Left hindlimb (tissue), 1 donor: ENCODE data around the gene GRIN2A.

Experiments
- DNase-seq: peaks from one replicate; pipeline ENCODE4 v3.0.0-alpha.2; 2018

Gene GRIN2A

GRCh38 chr16:10085078-10085798 lies 97.0 kb downstream of the GRIN2A start:
- DNase-seq, result no peak

GRCh38 chr16:10083301-10083700 lies 98.9 kb downstream of the GRIN2A start:
- DNase-seq, result no peak

GRCh38 chr16:10081201-10081940 lies 100.9 kb downstream of the GRIN2A start:
- no peak for DNase-seq

GRCh38 chr16:10080051-10080772 lies 102.0 kb downstream of the GRIN2A start:
- no peak for DNase-seq

- DNase-seq, result no peak
Measured at GRCh38 chr16:10078541-10078949, 103.7 kb downstream of the GRIN2A start.

GRCh38 chr16:10077861-10078260 lies 104.4 kb downstream of the GRIN2A start:
- no peak for DNase-seq

- DNase-seq, result no peak
Measured at GRCh38 chr16:10076037-10076436, 106.2 kb downstream of the GRIN2A start.

GRCh38 chr16:10070591-10070990 lies 111.6 kb downstream of the GRIN2A start:
- DNase-seq, result no peak

- no peak for DNase-seq
Measured at GRCh38 chr16:10069374-10069773, 112.9 kb downstream of the GRIN2A start.

GRCh38 chr16:10067835-10068234 lies 114.4 kb downstream of the GRIN2A start:
- DNase-seq, result no peak

GRCh38 chr16:10067406-10067805 lies 114.8 kb downstream of the GRIN2A start:
- no peak for DNase-seq

GRCh38 chr16:10065019-10065418 lies 117.2 kb downstream of the GRIN2A start:
- no peak for DNase-seq

GRCh38 chr16:10048850-10049249 lies 133.4 kb downstream of the GRIN2A start:
- no peak for DNase-seq

- no peak for DNase-seq
Measured at GRCh38 chr16:10045947-10046346, 136.3 kb downstream of the GRIN2A start.

- DNase-seq, result no peak
Measured at GRCh38 chr16:10045291-10045775, 136.9 kb downstream of the GRIN2A start.

GRCh38 chr16:10040136-10041080 lies 141.8 kb downstream of the GRIN2A start:
- DNase-seq, result no peak

GRCh38 chr16:10039220-10040096 lies 142.8 kb downstream of the GRIN2A start:
- no peak for DNase-seq

GRCh38 chr16:10037751-10038150 lies 144.5 kb downstream of the GRIN2A start:
- DNase-seq, result no peak

GRCh38 chr16:10036956-10037355 lies 145.3 kb downstream of the GRIN2A start:
- no peak for DNase-seq

- DNase-seq, result no peak
Measured at GRCh38 chr16:10033556-10033955, 148.7 kb downstream of the GRIN2A start.

GRCh38 chr16:10031955-10032354 lies 150.3 kb downstream of the GRIN2A start:
- DNase-seq, result no peak
